ENCODE results near the gene MYL5.

DNA sequence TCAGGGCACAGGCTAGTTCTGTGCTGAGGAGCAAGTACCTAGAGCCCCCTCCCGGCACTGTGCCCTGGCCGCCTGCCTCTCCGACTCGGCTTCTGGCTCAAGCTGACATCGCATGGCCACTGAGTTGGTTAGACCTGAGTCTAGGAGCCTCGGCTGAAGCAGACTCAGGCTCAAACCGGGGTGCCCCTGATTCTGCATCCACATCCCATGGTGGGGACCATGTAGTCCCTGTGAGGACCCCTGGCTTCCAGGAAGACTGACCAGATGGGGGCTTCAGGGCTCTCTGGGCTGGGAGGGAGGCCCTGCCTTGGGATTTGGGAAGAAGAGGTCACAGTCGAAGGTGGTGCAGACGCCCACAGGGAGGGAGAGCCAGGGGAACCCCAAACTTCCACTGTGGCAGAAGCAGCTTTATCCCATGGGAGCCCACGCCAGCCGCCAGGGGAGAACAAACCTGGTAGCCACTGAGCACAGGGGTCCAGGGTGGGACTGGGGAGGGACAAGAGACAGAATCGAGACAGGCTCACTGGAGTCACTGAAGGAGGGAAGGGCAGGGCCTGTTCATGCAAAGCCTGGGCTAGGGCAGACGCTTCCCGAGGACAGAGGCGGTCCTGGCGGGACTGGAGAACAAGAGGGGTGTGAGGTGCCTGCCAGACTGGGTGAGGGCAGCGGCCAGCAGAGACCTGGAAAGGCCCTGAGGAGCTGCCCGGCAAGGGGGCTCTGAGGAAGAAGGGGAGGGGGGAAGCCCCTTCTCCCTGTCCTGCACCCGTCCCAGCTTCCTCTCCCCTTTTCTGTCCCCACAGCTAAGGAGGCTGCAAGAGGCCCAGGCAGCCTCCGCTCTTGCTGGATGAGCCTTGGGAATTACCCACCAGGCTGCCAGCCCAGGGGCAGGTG, 47.9 kb upstream of the MYL5 start:
- TF ChIP-seq POLR2A (IDR thresholded peaks at IDR 0.05): no peak
- no peak for TF ChIP-seq CTCF (IDR thresholded peaks at IDR 0.05)

Measured in gastroesophageal sphincter (tissue), 3 donors.